NCI-H526 treated with DMSO at 0.1 percent for 48 hours (cell line): ENCODE data around the gene TAC3.
"Not testable (repeated sequence)": the region's sequence is repeated elsewhere in the genome, so short reads cannot be mapped to it uniquely, and the experiment has no call there.

Experiments used
- DNase-seq: peaks from one replicate; lab custom pipeline; 2025; lab: John Stamatoyannopoulos, UW

Gene TAC3

GRCh38 chr12:57004651-57005050 lies 11.7 kb downstream of the TAC3 start:
- no peak for DNase-seq

- DNase-seq: no peak
These were observed 12.9 kb downstream of the TAC3 start for GRCh38 chr12:57003395-57003794.

- no peak for DNase-seq
These were observed 14.9 kb downstream of the TAC3 start for GRCh38 chr12:57001448-57001906.

GRCh38 chr12:57000393-57000792 lies 15.9 kb downstream of the TAC3 start:
- DNase-seq: no peak

GRCh38 chr12:56999456-56999855 lies 16.9 kb downstream of the TAC3 start:
- DNase-seq: no peak

- DNase-seq: no peak
These were observed 17.3 kb downstream of the TAC3 start for GRCh38 chr12:56998981-56999380.

- DNase-seq: no peak
These were observed 18.0 kb downstream of the TAC3 start for GRCh38 chr12:56998316-56998715.

GRCh38 chr12:56996793-56997545 lies 19.4 kb downstream of the TAC3 start:
- no peak for DNase-seq

- DNase-seq: no peak
These were observed 20.3 kb downstream of the TAC3 start for GRCh38 chr12:56995930-56996496.

GRCh38 chr12:56995201-56995929 lies 21.0 kb downstream of the TAC3 start:
- no peak for DNase-seq

- DNase-seq: no peak
These were observed 22.0 kb downstream of the TAC3 start for GRCh38 chr12:56994231-56994746.

GRCh38 chr12:56993346-56993745 lies 23.0 kb downstream of the TAC3 start:
- DNase-seq: no peak

GRCh38 chr12:56991319-56992246 lies 24.7 kb downstream of the TAC3 start:
- no peak for DNase-seq

- DNase-seq: no peak
These were observed 25.5 kb downstream of the TAC3 start for GRCh38 chr12:56990648-56991318.

GRCh38 chr12:56989861-56990610 lies 26.3 kb downstream of the TAC3 start:
- DNase-seq: no peak

GRCh38 chr12:56988207-56988739 lies 28.1 kb downstream of the TAC3 start:
- no peak for DNase-seq

- DNase-seq: peak; percentile 35
These were observed 28.7 kb downstream of the TAC3 start for GRCh38 chr12:56987551-56988053.

- no peak for DNase-seq
These were observed 29.3 kb downstream of the TAC3 start for GRCh38 chr12:56987011-56987410.

- not testable (repeated sequence) for DNase-seq
These were observed 30.6 kb downstream of the TAC3 start for GRCh38 chr12:56985714-56986113.

GRCh38 chr12:56983386-56983785 lies 32.9 kb downstream of the TAC3 start:
- DNase-seq: no peak
